ENCODE results near the gene VPS18.

GRCh38 chr15:40878785-40879184 is 15.5 kb upstream of the VPS18 start:
- TF ChIP-seq EZH2phosphoT487 (IDR thresholded peaks at IDR 0.05; ENCODE audit: insufficient read depth, low read depth) (no peak), EZH2 (IDR thresholded peaks at IDR 0.05; ENCODE audit: insufficient read depth, poor library complexity, severe bottlenecking) (no peak)

Data from GM23248 (cell line).